PC-9 (cell line): ENCODE measurements around the gene TRPT1.

Experiments
- EZH2 ChIP-seq: fragments of 200-600 bp; sonication (generic); IDR thresholded peaks from 2 replicates; pipeline ENCODE4 v1.8.0; 2017; ENCODE audit warnings: antibody characterized with exemption, low read depth
- TF ChIP-seq, protein P1 (sequence below): fragments of 200-600 bp; sonication (generic); conservative IDR thresholded peaks from 2 replicates; pipeline ENCODE4 v1.6.1; 2017; ENCODE audit warnings: mixed run types, antibody characterized with exemption, mild to moderate bottlenecking, moderate library complexity

DNA sequence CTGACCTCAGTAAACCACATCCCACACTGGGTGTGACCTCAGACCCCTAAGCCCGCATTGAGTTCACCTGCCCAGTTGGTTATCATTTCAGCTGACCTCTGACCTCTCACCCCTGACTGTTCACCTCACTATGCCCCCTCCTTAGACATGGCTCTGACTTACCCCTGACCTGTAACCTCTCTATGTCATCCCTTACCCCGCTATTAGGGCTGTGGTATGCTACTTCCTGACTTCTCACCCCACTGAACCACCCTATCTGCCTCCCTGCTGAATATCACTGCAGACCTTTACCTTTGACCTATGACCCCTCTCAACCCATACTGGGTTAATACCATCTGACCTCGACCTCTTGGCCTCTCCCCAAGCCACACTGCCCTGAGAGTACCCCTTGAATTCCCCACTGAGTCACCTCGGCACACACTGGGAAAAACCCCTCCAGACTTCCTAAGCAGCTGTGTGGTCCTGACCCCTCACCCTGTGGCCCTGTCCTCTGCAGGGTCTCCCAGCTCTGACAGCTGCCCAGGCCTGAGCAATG lies 33.6 kb upstream of the TRPT1 start:
- TF ChIP-seq, protein P1, sequence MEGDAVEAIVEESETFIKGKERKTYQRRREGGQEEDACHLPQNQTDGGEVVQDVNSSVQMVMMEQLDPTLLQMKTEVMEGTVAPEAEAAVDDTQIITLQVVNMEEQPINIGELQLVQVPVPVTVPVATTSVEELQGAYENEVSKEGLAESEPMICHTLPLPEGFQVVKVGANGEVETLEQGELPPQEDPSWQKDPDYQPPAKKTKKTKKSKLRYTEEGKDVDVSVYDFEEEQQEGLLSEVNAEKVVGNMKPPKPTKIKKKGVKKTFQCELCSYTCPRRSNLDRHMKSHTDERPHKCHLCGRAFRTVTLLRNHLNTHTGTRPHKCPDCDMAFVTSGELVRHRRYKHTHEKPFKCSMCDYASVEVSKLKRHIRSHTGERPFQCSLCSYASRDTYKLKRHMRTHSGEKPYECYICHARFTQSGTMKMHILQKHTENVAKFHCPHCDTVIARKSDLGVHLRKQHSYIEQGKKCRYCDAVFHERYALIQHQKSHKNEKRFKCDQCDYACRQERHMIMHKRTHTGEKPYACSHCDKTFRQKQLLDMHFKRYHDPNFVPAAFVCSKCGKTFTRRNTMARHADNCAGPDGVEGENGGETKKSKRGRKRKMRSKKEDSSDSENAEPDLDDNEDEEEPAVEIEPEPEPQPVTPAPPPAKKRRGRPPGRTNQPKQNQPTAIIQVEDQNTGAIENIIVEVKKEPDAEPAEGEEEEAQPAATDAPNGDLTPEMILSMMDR, result no peak
- no peak for TF ChIP-seq EZH2
